ENCODE data around the gene AKR1B15. TPM values are rescaled to one million over a fixed set of nuclear protein-coding genes. Genes with fewer than 3 reads are reported as not detected.

AKR1B15 gene
- total RNA-seq, 1 experiment from 2014 or later, result 0.73 TPM

- Mint-ChIP-seq H3K27ac (ENCODE audit: unreplicated experiment) (no peak overlapping the region), H3K4me1 (ENCODE audit: low read depth, unreplicated experiment) (peaks cover 8% of the 10 kb centered on the region), H3K9me3 (ENCODE audit: low read depth, unreplicated experiment) (no peaks in the 10 kb centered on the region), H3K36me3 (ENCODE audit: insufficient read depth, unreplicated experiment) (no peaks in the 10 kb centered on the region), H3K27me3 (ENCODE audit: unreplicated experiment) (no peaks in the 10 kb centered on the region), H3K4me3 (ENCODE audit: low read depth, unreplicated experiment) (no peak overlapping the region)
- TF ChIP-seq, protein P1, sequence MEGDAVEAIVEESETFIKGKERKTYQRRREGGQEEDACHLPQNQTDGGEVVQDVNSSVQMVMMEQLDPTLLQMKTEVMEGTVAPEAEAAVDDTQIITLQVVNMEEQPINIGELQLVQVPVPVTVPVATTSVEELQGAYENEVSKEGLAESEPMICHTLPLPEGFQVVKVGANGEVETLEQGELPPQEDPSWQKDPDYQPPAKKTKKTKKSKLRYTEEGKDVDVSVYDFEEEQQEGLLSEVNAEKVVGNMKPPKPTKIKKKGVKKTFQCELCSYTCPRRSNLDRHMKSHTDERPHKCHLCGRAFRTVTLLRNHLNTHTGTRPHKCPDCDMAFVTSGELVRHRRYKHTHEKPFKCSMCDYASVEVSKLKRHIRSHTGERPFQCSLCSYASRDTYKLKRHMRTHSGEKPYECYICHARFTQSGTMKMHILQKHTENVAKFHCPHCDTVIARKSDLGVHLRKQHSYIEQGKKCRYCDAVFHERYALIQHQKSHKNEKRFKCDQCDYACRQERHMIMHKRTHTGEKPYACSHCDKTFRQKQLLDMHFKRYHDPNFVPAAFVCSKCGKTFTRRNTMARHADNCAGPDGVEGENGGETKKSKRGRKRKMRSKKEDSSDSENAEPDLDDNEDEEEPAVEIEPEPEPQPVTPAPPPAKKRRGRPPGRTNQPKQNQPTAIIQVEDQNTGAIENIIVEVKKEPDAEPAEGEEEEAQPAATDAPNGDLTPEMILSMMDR (IDR thresholded peaks at IDR 0.05; ENCODE audit: unreplicated experiment), result no peak
- BruUV-seq (replicated peaks), result no TSS peak
- intact Hi-C loops (cut with micrococcal nuclease; ENCODE audit: unreplicated experiment), result no loop called here
- no peak for DNase-seq
- CTCF ChIA-PET, result interaction anchor here (0.6 to 1.1 kb wide), 2 partner anchors 15 to 109 kb away, joined by 3 read pairs; partner anchors contain the start of gene AKR1B10
These were observed 6.6 kb upstream of the AKR1B15 start for GRCh38 chr7:134542195-134542771.

- H3K4me3 Mint-ChIP-seq (ENCODE audit: low read depth, unreplicated experiment), result no peak overlapping the region
- CTCF ChIA-PET, result no interaction called here
- H3K36me3 Mint-ChIP-seq (ENCODE audit: insufficient read depth, unreplicated experiment), result no peaks in the 10 kb centered on the region
- intact Hi-C loops (cut with micrococcal nuclease; ENCODE audit: unreplicated experiment), result no loop called here
- TF ChIP-seq, protein P1 (IDR thresholded peaks at IDR 0.05; ENCODE audit: unreplicated experiment), result no peak
- no peaks in the 10 kb centered on the region for H3K27me3 Mint-ChIP-seq (ENCODE audit: unreplicated experiment)
- no peak for DNase-seq
- peaks cover 16% of the 10 kb centered on the region for H3K4me1 Mint-ChIP-seq (ENCODE audit: low read depth, unreplicated experiment)
- no peaks in the 10 kb centered on the region for H3K9me3 Mint-ChIP-seq (ENCODE audit: low read depth, unreplicated experiment)
- no peak overlapping the region for H3K27ac Mint-ChIP-seq (ENCODE audit: unreplicated experiment)
- no TSS peak for BruUV-seq (replicated peaks)
These were observed 3.5 kb upstream of the AKR1B15 start for GRCh38 chr7:134545380-134545779.

GRCh38 chr7:134545918-134546317, 3.0 kb upstream of the AKR1B15 start:
- Mint-ChIP-seq H3K9me3 (ENCODE audit: low read depth, unreplicated experiment) (no peaks in the 10 kb centered on the region), H3K36me3 (ENCODE audit: insufficient read depth, unreplicated experiment) (no peaks in the 10 kb centered on the region), H3K4me3 (ENCODE audit: low read depth, unreplicated experiment) (no peak overlapping the region), H3K27me3 (ENCODE audit: unreplicated experiment) (no peaks in the 10 kb centered on the region), H3K27ac (ENCODE audit: unreplicated experiment) (no peak overlapping the region), H3K4me1 (ENCODE audit: low read depth, unreplicated experiment) (peaks cover 16% of the 10 kb centered on the region)
- TF ChIP-seq, protein P1 (IDR thresholded peaks at IDR 0.05; ENCODE audit: unreplicated experiment), result no peak
- no peak for DNase-seq
- CTCF ChIA-PET, result no interaction called here
- intact Hi-C loops (cut with micrococcal nuclease; ENCODE audit: unreplicated experiment), result no loop called here
- BruUV-seq (replicated peaks), result no TSS peak

DNA sequence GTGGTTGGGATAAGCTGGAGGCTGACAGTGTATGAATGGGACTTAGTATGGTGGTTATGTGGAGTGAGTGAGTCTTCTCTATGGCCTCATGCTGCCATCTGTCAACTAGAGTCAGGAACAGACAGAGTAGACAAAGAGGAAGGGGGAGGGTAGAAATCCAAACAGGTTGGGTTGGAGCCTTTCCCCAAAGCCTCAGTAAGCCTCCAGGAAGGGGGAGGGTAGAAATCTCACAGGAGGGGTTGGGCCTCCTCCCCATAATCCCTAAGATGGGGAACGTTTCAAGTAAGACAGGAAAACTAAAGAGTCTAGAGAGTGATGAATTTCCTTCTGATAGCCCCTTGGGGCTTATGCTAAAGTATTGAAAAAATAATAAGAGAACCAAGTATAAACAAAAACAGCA, 2.0 kb upstream of the AKR1B15 start:
- Mint-ChIP-seq H3K4me1 (ENCODE audit: low read depth, unreplicated experiment) (peaks cover 18% of the 10 kb centered on the region), H3K4me3 (ENCODE audit: low read depth, unreplicated experiment) (peak overlapping the region; percentile 64), H3K27ac (ENCODE audit: unreplicated experiment) (peak overlapping the region; percentile 54), H3K9me3 (ENCODE audit: low read depth, unreplicated experiment) (no peaks in the 10 kb centered on the region), H3K27me3 (ENCODE audit: unreplicated experiment) (no peaks in the 10 kb centered on the region), H3K36me3 (ENCODE audit: insufficient read depth, unreplicated experiment) (no peaks in the 10 kb centered on the region)
- CTCF ChIA-PET, result interaction anchor here (0.5 to 2.7 kb wide), 9 partner anchors 13 to 114 kb away, joined by 3 to 21 read pairs (median 9); partner anchors contain the start of gene AKR1B10
- TF ChIP-seq, protein P1 (IDR thresholded peaks at IDR 0.05; ENCODE audit: unreplicated experiment), result no peak
- BruUV-seq (replicated peaks), result no TSS peak
- DNase-seq, result no peak
- intact Hi-C loops (cut with micrococcal nuclease; ENCODE audit: unreplicated experiment), result loop anchor here (1.0 kb wide), 2 partner anchors 27 to 59 kb away; no protein-coding TSS in a partner anchor

All from Calu3 (cell line).